Activated CD8-positive, alpha-beta memory T cell treated with anti-CD3 and anti-CD28 coated beads, Interleukin-2, amount 50 U/mL, for 1 hour (primary cell): ENCODE measurements around the gene SLC6A4.
"Not testable (repeated sequence)": the region's sequence is repeated elsewhere in the genome, so short reads cannot be mapped to it uniquely, and the experiment has no call there.

Source experiments
- DNase-seq: peaks from one replicate; pipeline ENCODE4 v3.0.0-alpha.2; 2020; ENCODE audit errors: extremely low read depth

SLC6A4 gene

DNA sequence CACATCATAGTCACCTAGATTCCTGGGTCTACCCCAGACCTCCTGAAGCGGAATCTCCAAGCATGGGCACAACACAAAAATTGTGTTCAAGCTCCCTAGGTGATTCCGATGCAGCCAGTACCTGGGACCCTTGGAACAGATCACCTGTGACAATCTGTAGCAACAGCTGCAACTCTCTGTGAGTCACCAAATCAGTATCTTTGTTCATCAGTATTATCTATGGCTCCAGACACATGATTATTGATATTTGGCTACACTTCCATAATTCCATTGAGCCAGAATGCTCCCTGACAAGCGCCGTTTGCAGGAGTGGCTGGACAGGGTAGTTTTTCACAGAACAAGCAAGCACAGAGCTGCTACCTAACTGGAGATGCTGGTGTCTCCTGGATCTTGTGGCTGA is 16.2 kb downstream of the SLC6A4 start:
- no peak for DNase-seq

DNA sequence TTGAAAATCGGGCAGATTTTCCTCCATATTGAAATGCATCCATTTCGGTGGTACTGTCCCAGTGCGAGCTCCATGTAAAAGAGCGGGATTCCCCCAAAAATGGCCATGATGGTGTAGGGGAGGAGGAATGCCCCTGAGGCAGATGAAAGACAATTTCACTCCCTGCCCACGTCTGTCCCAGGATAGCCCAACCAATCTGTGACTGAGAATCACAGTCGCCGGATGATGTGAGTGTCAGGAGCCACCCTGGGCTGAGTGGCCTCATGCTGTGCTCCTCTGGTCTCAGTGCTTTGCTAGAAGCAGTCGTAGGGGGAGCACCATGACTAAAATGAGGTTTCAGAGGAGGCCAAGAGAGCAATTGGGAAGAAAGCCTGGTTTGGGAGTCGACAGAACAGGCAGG is 16.7 kb downstream of the SLC6A4 start:
- DNase-seq: no peak

- no peak for DNase-seq
These were observed 17.7 kb downstream of the SLC6A4 start for GRCh38 chr17:30217746-30218245.

DNA sequence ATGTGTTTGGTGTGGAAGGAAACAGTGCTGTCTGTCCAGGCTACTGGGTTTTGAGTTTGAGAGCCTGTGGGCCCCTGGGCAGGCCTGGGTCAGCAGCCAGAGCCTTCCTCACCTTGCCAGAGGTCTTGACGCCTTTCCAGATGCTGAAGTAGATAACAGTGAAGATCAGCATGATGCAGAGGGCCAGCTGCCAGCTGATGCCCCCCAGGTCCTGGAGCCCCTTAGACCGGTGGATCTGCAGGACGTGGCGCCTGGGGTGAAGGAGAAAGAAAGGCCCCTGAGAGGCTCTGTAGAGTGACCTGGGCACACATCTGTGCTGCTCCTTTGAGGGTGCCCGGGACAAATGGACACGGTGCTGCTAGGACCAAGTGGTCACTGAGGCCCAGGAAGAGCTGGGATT is 18.4 kb downstream of the SLC6A4 start:
- DNase-seq: no peak

GRCh38 chr17:30212750-30213149 is 22.7 kb downstream of the SLC6A4 start:
- DNase-seq: no peak

DNA sequence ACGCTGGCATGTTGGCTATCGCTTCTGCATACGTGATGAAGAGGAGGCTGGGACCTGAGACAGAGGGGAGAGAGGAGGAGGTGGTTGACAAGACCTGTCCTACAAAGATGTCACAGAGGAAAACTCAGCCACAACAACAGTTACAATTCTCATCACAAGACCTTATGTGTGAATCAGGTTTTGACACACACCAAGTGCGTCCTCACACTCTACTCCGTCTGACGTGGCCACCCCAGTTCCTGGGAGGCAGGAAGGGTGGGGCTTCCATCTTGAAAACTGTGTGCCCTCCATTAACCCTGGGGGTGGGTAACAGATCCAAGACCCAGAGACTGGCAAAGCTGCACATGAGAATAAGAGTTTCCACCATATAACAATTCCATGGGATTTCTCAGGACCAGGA is 24.1 kb downstream of the SLC6A4 start:
- no peak for DNase-seq

DNA sequence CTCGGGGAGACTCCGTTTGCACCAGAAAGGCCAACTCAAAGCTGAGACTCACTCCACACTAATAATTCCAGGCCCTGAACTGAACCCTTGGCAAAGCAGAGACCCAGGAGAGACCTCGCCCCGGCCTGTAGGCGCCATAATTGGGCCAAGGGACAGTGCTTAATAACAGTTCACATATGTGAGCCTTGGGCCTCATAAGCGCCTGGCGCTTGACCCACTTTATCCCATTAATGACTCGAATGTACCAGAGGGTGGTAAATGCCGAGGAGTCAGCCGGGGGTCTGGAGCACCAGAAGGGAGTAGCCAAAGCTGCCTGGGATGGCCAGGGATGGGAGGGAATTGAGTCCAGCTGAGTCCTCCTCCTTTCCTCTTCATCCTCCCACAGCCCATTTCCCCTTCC is 24.6 kb downstream of the SLC6A4 start:
- no peak for DNase-seq

GRCh38 chr17:30210366-30210765 is 25.1 kb downstream of the SLC6A4 start:
- DNase-seq: no peak

- no peak for DNase-seq
These were observed 25.6 kb downstream of the SLC6A4 start for GRCh38 chr17:30209930-30210329.

DNA sequence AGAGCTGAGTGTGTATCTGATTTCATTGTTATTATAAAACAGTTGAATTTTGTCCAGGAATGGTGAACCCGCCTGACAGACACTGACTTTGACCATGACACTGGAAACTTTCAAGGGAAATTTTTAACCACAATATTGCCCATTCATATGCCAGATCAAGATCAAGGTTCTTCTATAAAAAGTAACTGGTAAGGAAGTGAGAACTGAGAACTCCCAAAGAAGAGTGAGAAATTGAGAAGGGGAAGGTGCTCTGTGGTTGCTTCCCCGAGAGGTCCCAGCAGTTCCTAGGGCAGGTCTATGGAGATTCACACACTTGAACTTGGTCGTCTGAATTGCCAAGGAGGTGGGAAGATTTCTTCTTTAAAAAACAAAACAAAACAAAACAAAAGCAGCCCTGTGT is 27.3 kb downstream of the SLC6A4 start:
- no peak for DNase-seq

GRCh38 chr17:30207655-30208054 is 27.8 kb downstream of the SLC6A4 start:
- no peak for DNase-seq

DNA sequence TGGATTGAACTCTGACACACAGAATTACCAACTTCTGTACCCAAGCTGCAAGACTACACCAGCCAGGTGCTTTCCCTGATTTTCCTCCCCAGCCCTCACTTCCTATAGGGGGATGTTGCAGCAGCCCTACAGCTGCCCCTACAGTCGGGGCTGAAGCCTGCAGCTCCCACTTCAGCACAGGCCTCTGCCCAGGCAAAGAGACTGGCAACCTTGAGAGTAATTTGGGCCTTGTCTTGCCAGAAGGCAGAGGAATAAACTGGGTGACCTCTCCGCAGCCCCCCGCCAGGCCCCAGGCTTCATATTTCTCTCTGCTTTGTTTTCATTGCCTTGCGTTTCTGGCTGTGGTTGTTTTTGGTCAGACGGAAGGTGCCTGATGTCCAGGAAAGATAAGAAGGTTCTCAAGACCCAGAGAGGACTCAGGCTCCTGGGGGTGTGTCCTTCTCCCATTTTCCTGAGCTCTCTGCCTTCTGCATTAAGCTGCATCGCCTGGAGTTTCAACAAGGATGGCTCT is 32.0 kb downstream of the SLC6A4 start:
- no peak for DNase-seq

GRCh38 chr17:30200656-30201055 is 34.8 kb downstream of the SLC6A4 start:
- not testable (repeated sequence) for DNase-seq

- DNase-seq: no peak
These were observed 35.4 kb downstream of the SLC6A4 start for GRCh38 chr17:30200106-30200505.

DNA sequence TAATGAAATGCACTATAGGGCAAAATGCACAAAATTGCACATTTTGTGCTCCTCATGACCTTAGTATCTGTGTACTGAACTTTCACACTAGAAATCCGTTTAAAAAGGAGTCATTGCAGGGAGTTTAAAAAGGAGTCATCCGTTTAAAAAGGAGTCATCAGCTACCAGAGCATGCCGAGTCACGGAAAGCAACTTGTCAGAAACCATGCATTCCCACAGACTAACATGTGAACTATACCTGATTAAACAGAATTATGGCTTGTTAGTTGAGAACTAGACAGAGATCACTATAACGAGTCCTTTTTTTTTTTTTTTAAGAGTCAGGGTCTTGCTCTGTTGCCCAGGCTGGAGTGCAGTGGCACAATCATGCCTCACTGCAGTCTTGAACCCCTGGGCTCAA is 35.9 kb downstream of the SLC6A4 start:
- no peak for DNase-seq

DNA sequence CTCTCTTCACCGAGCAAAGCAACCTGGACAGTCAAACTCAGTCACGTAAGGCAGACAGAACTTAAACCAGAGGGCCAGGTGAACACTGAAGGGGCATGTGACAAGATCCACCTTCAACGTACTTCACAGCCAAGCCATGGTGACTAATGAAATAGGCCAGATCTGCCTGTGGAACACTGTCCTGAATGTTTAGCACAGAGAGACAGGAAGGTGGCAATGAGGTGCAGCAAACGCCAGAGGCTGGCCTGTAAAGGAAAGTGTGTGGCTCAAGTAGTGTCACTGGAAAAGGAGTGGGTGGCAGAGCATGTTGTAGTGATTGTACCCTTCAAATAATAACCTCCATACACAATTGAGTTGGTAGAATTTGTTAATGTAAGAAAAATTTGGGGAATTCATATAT is 38.1 kb downstream of the SLC6A4 start:
- DNase-seq: no peak

DNA sequence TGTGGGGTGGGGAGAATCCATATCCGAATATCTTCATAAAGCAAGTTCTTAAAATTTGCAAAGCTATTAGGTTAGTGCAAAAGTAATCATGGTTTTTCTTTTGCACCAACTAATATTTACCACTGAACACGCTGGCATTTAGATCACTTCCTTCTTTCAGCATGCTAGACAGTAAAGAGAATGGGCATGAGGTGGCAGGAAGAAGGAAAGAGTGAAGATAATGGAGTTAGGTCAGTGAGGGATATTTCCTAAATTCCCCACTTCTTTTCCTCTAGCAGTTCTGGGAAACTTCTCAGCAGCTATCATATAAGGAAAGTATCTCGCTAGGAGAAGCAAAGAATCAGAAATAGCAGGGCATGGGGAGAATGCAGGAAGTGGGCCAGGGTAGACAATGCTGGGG is 39.0 kb downstream of the SLC6A4 start:
- DNase-seq: no peak

- no peak for DNase-seq
These were observed 44.4 kb downstream of the SLC6A4 start for GRCh38 chr17:30191072-30191471.

GRCh38 chr17:30188211-30188939 is 47.1 kb downstream of the SLC6A4 start:
- no peak for DNase-seq

GRCh38 chr17:30187573-30187972 is 47.9 kb downstream of the SLC6A4 start:
- no peak for DNase-seq

GRCh38 chr17:30186761-30187160 is 48.7 kb downstream of the SLC6A4 start:
- DNase-seq: no peak

- DNase-seq: no peak
These were observed 58.6 kb downstream of the SLC6A4 start for GRCh38 chr17:30176855-30177254.

DNA sequence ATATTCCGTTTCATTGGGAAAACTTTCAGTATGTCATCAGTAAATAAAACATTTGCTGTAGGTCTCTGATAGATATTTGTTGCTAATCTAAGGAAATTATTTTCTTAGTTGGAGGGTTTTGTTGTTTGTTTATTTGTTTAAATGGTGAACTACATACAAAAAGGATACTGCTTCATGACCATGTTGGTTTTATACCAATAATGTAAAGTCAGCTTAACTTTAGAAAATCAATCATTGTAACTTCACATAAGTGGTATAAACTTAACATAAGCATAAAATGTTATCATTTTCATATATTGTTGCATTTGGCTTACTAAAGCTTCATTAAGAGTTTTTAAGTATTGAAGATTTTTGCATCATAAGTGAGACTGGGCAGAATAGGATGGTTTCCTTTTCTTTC is 60.9 kb downstream of the SLC6A4 start:
- DNase-seq: no peak

GRCh38 chr17:30173649-30174048 is 61.8 kb downstream of the SLC6A4 start:
- DNase-seq: no peak
